ENCODE data around the gene PSMD13. TPM values are rescaled to one million over a fixed set of nuclear protein-coding genes. Genes with fewer than 3 reads are reported as not detected.
A peak's percentile ranks its signal among the peaks of the same experiment; 100 is the strongest.

The PSMD13 gene
- polyA plus RNA-seq, 1 experiment: 187 TPM

DNA sequence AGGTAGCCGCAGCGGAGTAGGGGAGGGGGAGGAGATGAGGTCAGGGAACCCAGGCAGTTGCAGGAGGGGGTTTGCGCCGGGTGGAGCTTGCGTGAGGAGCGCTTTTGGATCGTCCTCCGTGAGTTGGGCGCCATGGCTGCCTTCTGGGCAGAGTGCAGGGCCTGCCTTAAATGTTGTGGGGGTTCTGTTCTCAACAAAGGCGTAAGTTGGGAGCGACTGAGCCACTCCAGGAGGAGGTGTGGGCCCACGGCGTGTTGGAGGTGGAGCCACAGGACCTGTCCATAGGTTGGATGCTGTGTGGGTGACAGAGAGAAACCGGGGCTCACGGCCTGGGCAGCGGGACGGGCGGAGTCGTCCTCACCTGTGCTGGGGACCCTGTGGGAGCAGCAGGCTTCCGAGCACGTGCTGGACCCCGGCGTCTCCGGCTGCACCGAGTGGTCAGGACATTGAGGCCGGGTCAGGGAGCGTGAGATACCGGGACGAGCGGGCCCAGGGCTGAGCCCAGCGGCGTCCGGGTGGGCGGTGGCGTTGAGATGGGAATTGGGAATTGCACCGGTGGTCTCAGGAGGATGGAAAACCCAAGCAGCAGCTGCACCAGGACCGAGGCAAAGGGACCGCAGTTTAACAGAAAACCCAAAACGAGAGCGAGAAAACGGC is 51.2 kb downstream of the PSMD13 start:
- peaks cover 12% of the 10 kb centered on the region for H3K27me3 ChIP-seq (ENCODE audit: control insufficient read depth, insufficient read depth, low read length)
- TF ChIP-seq, protein P1, sequence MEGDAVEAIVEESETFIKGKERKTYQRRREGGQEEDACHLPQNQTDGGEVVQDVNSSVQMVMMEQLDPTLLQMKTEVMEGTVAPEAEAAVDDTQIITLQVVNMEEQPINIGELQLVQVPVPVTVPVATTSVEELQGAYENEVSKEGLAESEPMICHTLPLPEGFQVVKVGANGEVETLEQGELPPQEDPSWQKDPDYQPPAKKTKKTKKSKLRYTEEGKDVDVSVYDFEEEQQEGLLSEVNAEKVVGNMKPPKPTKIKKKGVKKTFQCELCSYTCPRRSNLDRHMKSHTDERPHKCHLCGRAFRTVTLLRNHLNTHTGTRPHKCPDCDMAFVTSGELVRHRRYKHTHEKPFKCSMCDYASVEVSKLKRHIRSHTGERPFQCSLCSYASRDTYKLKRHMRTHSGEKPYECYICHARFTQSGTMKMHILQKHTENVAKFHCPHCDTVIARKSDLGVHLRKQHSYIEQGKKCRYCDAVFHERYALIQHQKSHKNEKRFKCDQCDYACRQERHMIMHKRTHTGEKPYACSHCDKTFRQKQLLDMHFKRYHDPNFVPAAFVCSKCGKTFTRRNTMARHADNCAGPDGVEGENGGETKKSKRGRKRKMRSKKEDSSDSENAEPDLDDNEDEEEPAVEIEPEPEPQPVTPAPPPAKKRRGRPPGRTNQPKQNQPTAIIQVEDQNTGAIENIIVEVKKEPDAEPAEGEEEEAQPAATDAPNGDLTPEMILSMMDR (IDR thresholded peaks at IDR 0.05; ENCODE audit: insufficient read depth, low read depth, low read length): no peak
- H3K4me3 ChIP-seq (ENCODE audit: low read depth, low read length): peak overlapping the region; percentile 41
- POLR2A ChIA-PET: no interaction called here
- CTCF ChIA-PET: interaction anchor here (0.7 to 0.9 kb wide), 2 partner anchors 36 to 81 kb away, joined by 3 read pairs; no protein-coding TSS in a partner anchor
- DNase-seq (ENCODE audit: low read depth): no peak
- H3K36me3 ChIP-seq (ENCODE audit: control insufficient read depth, insufficient read depth, low read length): peaks cover under 1% of the 10 kb centered on the region; the same call in 1 of the 2 replicates

DNA sequence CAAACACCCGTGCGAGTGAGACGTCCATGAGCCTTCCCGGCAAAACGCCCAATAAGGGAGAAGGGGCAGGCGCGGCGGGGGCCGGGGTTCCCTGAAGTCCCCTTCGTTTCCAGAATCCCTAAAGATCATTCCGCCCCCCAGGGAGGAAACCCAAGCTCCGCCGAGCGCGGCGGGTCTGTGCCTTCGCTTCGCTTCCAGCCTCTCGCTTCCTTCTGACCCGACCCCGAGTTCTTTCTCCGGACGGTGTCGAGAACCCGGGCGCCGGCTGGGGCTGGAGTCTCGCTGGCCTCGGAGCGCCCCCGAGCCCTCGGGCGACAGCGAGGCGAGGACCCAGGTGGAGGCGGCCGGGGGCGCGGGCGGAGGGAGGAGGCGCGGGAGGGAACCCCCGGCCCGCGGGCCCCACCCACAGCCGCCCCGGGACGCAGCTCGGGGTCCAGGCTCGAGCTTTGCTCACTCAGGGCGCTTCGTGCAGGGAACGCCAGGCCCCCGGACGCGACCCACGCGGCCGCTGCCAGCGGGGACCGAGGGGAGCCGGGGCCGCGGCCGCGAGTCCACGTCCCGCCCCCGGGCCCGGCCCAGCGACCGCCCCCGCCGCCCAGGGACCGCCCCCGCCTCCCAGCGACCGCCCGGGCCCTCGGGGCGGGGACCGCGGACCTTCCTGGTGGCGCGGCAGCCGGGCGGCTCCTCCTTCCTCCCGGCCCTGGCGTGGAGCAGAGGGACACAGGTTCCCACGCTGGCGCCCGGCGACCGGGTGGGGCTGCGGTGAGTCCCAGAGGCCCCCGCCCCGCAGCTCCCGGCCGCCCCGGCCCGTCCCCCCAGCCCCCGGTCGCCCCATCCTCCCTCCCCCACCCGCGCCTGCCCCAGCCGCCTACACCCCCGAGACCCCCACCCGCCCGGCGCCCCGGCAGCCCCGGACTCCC is 52.0 kb downstream of the PSMD13 start, which contains the start of gene PGGHG:
Gene PGGHG, plus strand, starts transcription at position 649 of the 920 bp plus-strand sequence. CDS start 691 bp downstream, outside the sequence.
- Histone ChIP-seq H3K4me3 (ENCODE audit: low read depth, low read length) (peak within 1 kb of the TSS; percentile 41), H3K27me3 (ENCODE audit: control insufficient read depth, insufficient read depth, low read length) (peaks cover 11% of the 10 kb centered on the region), H3K36me3 (ENCODE audit: control insufficient read depth, insufficient read depth, low read length) (peaks cover 1% of the 10 kb centered on the region; the same call in 1 of the 2 replicates)
- DNase-seq (ENCODE audit: low read depth): no peak
- TF ChIP-seq, protein P1 (IDR thresholded peaks at IDR 0.05; ENCODE audit: insufficient read depth, low read depth, low read length): no peak
- CTCF ChIA-PET: interaction anchor here (0.9 to 2.3 kb wide), 3 partner anchors 17 to 80 kb away, joined by 3 to 11 read pairs (median 3); no protein-coding TSS in a partner anchor
- POLR2A ChIA-PET: no interaction called here

DNA sequence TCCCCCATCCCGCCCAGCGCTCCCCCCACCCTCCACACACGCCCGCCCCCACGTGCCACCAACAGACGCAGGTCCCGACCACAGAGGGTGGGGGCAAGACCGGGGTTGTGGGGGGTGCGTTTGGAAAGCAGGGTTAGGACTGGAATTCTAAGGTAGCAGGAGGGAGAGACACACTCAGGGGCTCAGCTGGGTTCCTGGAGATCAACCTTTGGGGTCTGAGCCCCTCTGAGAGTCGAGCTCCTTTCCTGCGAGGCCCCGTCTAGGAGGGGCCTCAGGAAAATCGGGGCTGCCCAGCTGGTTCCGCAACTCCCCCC is 52.6 kb downstream of the PSMD13 start:
- POLR2A ChIA-PET: no interaction called here
- TF ChIP-seq, protein P1 (IDR thresholded peaks at IDR 0.05; ENCODE audit: insufficient read depth, low read depth, low read length): no peak
- CTCF ChIA-PET: interaction anchor here (1.3 to 2.3 kb wide), 2 partner anchors 16 to 39 kb away, joined by 3 to 11 read pairs; no protein-coding TSS in a partner anchor
- H3K4me3 ChIP-seq (ENCODE audit: low read depth, low read length): peak overlapping the region; percentile 41
- DNase-seq (ENCODE audit: low read depth): no peak
- peaks cover 3% of the 10 kb centered on the region; the same call in 1 of the 2 replicates for H3K36me3 ChIP-seq (ENCODE audit: control insufficient read depth, insufficient read depth, low read length)
- peaks cover 9% of the 10 kb centered on the region for H3K27me3 ChIP-seq (ENCODE audit: control insufficient read depth, insufficient read depth, low read length)

DNA sequence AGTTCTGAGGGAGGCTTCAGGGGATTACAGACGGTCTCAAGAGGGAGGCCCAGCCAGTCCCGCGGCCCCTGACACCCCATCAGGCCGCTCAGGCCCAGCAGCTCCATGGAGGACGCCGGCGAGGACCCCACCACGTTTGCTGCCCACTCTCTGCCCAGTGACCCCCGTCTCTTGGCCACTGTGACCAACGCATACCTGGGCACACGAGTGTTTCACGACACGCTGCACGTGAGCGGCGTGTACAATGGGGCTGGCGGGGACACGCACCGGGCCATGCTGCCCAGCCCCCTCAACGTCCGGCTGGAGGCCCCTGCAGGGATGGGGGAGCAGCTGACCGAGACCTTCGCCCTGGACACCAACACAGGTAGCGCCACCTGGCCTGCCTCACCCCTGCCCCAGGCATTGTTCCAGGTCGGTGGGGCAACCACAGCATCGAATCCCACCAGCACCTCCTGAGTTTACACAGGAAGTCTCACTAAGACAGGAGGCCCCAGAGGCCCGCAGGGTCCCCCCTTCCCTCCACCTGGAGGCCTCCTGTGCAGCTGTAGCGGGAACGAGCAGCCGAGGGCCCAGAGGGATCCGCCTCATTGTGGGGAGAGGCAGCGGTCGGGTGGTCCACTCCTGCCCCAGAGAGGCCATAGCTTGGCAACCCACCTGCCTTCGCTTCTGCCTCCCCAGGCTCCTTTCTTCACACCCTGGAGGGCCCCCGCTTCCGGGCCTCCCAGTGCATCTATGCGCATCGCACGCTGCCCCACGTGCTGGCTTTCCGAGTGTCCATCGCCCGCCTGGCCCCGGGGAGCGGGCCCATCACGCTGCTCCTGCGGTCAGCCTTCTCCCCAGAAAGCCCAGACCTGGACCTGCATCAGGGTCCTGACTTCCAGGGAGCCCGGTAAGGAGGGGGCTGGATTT is 53.2 kb downstream of the PSMD13 start:
- H3K27me3 ChIP-seq (ENCODE audit: control insufficient read depth, insufficient read depth, low read length): peaks cover 9% of the 10 kb centered on the region
- TF ChIP-seq, protein P1 (IDR thresholded peaks at IDR 0.05; ENCODE audit: insufficient read depth, low read depth, low read length): no peak
- ChIA-PET POLR2A (no interaction called here), CTCF (interaction anchor here (1.1 to 2.3 kb wide), 3 partner anchors 11 to 39 kb away, joined by 3 to 11 read pairs (median 3); no protein-coding TSS in a partner anchor)
- DNase-seq (ENCODE audit: low read depth): no peak
- peaks cover 4% of the 10 kb centered on the region; the same call in 1 of the 2 replicates for H3K36me3 ChIP-seq (ENCODE audit: control insufficient read depth, insufficient read depth, low read length)
- H3K4me3 ChIP-seq (ENCODE audit: low read depth, low read length): peak overlapping the region; percentile 41
